NCI-H1105 (cell line): ENCODE results near the gene G6PC1.
"Not testable (repeated sequence)": the region's sequence is repeated elsewhere in the genome, so short reads cannot be mapped to it uniquely, and the experiment has no call there.

Experiments used
- DNase-seq: peaks from one replicate; lab custom pipeline; 2025; lab: John Stamatoyannopoulos, UW

Gene G6PC1

DNA sequence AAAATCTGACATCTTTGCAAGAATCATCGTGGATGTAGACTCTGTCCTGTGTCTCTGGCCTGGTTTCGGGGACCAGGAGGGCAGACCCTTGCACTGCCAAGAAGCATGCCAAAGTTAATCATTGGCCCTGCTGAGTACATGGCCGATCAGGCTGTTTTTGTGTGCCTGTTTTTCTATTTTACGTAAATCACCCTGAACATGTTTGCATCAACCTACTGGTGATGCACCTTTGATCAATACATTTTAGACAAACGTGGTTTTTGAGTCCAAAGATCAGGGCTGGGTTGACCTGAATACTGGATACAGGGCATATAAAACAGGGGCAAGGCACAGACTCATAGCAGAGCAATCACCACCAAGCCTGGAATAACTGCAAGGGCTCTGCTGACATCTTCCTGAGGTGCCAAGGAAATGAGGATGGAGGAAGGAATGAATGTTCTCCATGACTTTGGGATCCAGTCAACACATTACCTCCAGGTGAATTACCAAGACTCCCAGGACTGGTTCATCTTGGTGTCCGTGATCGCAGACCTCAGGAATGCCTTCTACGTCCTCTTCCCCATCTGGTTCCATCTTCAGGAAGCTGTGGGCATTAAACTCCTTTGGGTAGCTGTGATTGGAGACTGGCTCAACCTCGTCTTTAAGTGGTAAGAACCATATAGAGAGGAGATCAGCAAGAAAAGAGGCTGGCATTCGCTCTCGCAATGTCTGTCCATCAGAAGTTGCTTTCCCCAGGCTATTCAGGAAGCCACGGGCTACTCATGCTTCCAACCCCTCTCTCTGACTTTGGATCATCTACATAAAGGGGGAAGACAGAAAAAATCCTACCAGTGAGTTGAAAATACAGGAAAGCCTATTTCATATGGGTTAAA, at the start of gene G6PC1:
TSS of gene G6PC1 (plus strand) at position 340 of the 872 bp plus-strand sequence. CDS start at position 418, 78 bp downstream.
- no peak for DNase-seq

DNA sequence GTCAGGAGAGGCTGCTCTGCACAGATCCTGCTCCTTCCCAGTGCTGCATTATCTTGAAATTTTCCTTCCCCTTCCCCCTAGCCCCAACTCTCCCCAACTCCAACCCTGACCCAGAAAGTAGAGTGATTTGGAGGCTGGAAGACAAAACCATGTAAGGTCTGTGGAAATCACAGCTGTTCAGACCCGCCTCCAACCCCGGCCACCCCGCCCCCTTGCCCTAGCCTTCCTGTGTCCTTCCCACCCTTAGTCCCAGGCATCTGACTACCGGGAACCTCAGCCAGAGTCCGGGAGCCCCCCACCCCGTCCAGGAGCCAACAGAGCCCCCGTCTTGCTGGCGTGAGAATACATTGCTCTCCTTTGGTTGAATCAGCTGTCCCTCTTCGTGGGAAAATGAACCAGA, 49.6 kb upstream of the G6PC1 start, which contains the start of gene AOC3:
TSS of gene AOC3 (plus strand) at position 246 of the 400 bp plus-strand sequence. CDS start at position 391, 145 bp downstream.
- no peak for DNase-seq

DNA sequence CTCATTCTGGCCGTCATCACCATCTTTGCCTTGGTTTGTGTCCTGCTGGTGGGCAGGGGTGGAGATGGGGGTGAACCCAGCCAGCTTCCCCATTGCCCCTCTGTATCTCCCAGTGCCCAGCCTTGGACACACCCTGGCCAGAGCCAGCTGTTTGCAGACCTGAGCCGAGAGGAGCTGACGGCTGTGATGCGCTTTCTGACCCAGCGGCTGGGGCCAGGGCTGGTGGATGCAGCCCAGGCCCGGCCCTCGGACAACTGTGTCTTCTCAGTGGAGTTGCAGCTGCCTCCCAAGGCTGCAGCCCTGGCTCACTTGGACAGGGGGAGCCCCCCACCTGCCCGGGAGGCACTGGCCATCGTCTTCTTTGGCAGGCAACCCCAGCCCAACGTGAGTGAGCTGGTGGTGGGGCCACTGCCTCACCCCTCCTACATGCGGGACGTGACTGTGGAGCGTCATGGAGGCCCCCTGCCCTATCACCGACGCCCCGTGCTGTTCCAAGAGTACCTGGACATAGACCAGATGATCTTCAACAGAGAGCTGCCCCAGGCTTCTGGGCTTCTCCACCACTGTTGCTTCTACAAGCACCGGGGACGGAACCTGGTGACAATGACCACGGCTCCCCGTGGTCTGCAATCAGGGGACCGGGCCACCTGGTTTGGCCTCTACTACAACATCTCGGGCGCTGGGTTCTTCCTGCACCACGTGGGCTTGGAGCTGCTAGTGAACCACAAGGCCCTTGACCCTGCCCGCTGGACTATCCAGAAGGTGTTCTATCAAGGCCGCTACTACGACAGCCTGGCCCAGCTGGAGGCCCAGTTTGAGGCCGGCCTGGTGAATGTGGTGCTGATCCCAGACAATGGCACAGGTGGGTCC, 49.0 kb upstream of the G6PC1 start:
- DNase-seq: not testable (repeated sequence)

DNA sequence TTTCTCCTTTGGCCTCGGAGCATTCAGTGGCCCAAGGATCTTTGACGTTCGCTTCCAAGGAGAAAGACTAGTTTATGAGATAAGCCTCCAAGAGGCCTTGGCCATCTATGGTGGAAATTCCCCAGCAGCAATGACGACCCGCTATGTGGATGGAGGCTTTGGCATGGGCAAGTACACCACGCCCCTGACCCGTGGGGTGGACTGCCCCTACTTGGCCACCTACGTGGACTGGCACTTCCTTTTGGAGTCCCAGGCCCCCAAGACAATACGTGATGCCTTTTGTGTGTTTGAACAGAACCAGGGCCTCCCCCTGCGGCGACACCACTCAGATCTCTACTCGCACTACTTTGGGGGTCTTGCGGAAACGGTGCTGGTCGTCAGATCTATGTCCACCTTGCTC, 48.2 kb upstream of the G6PC1 start:
- DNase-seq: no peak

DNA sequence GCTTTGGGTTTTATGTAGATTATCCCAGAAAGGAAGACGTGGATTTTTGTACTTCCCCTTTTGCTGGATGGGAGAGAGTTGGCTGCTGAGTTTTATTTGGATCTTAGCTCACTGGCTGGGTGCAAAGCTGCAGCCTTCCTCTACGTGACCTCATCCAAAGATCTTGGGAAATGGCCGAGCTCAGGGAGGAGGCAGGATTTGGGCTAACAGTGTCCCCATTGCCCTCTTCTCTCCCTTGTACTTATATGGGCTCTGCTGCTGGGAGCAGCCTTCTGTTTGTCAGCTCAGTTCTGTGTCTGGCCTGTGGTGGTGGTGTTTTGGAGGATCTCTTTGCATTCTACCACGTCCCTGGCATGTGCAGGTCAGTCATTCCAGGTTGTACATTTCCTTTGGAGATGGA, 47.6 kb upstream of the G6PC1 start:
- no peak for DNase-seq

DNA sequence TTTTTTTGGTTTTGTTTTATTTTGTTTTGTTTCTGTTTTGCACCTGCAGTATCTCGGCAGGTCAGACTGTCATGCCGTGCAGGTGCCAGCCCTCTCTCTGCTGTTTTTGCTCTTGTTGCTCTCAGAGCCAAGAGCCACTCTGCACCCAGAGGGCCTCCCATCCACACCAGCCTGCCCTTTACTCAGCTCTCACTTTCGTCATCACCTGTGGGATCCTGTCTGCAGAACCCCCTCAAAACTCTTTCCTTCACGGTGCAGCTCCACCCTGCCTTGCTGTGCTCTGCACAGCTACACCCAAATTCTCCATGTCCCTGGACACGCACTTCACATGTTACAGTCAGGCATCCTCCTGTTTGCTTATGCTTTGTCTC, 47.0 kb upstream of the G6PC1 start:
- DNase-seq: no peak

DNA sequence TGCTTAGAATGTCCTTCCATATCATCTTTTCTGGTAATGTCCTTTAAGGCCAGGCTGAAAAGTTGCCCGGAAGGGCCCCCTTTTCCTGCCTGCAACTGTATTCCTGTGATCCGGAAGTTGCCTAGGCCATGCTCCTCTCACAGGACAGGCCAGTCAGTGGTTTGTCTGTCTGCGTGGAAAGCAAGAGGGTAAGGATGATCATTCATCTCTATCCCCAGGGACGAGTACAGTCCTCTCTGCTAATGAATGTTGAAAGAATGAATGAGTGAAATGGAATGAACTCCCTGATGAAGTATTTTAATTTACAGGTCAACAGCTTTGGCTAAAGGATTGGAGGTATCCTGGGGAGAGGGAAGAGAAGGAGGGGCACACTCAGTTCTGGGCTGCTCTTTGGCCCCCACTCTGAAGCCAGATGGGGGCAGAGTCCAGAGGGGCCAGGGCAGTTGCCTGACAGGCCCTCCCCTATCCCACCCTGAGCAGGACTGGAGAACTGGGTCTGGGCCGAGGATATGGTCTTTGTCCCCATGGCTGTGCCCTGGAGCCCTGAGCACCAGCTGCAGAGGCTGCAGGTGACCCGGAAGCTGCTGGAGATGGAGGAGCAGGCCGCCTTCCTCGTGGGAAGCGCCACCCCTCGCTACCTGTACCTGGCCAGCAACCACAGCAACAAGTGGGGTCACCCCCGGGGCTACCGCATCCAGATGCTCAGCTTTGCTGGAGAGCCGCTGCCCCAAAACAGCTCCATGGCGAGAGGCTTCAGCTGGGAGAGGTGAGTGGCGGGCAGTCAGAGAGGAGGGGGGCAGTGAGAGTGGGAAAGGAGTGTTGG, 46.4 kb upstream of the G6PC1 start:
- no peak for DNase-seq

DNA sequence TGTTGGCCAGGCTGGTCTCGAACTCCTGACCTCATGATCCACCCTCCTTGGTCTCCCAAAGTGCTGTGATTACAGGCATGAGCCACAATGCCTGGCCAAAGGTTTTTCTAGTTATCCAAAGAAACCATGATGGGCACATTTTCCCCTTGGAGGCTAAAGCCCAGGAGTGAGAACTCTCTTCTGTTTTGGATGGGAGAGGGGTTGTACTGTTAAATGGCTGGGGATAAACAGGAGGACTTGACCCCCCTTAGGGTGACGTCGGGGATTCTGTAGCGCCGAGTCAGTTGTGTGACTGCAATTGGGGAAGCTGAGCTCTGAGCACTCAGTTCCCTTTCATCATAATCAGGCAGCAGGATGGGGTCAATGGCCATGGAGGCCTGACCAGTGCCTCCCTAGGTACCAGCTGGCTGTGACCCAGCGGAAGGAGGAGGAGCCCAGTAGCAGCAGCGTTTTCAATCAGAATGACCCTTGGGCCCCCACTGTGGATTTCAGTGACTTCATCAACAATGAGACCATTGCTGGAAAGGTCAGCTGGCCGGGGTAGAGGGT, 45.5 kb upstream of the G6PC1 start:
- no peak for DNase-seq

DNA sequence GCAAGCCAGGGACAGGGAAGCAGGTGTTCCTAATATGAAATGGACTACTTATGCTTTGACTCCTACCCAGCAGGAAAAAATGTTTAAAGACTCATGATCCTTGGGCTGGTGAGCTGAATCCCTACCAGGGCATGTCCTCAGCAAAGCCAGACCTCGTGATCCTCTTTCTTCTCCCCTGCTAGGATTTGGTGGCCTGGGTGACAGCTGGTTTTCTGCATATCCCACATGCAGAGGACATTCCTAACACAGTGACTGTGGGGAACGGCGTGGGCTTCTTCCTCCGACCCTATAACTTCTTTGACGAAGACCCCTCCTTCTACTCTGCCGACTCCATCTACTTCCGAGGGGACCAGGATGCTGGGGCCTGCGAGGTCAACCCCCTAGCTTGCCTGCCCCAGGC, 44.5 kb upstream of the G6PC1 start:
- DNase-seq: not testable (repeated sequence)

DNA sequence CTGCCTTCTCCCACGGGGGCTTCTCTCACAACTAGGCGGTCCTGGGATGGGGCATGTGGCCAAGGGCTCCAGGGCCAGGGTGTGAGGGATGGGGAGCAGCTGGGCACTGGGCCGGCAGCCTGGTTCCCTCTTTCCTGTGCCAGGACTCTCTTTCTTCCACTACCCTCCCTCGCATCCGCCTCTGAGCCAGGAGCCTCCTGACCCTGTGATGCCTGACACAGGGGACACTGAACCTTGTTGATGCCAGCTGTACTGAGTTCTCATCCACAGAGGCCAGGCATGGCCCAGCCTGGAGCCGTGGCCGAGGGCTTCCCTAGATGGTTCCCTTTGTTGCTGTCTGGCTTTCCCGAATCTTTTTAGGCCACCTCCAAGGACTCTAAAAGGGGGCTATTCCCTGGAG, 44.1 kb upstream of the G6PC1 start:
- not testable (repeated sequence) for DNase-seq

DNA sequence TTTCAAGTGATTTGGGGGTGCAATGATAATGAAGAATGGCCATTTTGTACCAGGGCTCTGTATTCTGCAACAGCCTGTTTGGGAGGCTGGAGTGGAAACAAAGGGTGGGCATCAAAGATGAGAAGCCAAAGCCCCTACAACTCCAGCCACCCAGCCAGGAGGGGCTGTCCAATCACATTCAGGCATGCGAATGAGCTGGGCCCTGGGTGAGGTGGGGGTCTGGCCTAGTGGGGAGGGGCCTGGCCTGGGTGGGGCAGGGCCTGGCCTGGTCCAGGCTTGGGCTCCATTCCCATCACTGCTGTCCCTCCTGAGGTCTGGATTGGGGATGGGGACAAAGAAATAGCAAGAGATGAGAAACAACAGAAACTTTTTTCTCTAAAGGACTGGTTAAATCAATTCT, 43.2 kb upstream of the G6PC1 start:
- DNase-seq: no peak

DNA sequence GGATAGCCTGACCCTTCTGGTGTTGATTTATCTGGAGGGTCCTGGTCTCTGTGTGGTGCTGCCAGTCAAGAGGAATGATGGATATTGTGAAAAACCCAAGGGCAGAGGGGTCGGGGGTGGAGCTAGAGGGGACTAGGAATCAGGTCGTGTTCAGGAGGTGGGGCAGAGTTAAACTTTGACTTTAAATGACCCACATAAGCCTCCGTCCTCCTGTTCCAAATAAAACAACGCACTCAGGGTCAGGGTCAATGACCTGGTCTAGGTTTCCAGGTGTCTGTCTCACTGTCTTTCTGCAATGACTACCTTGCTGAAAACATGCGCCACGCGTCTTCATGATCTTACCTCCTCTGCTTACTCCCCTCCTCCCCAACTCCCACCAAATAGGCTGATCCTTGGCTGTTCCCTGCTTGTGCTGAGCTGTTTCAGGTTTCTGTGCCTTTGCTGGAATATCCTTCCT, 34.9 kb upstream of the G6PC1 start:
- no peak for DNase-seq

DNA sequence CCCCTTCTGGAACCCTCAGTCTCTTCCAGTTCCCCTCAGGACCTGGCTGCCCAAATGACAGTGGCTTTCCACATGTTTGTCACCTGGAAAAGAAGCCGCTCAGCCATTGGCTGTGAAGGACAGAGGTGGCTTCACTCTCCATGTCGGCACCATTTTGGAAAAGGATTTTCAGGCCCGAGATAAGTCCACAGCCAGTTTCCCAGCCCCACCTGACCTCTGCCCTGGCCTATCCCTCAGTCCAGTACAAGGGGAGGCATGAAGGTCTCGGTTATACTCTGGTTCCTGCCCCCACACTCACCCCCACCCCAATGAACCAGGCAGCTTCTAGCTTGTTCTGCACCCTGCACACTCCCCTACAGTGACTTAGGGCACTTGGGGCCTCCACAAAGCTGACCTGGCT, 34.4 kb upstream of the G6PC1 start:
- no peak for DNase-seq

DNA sequence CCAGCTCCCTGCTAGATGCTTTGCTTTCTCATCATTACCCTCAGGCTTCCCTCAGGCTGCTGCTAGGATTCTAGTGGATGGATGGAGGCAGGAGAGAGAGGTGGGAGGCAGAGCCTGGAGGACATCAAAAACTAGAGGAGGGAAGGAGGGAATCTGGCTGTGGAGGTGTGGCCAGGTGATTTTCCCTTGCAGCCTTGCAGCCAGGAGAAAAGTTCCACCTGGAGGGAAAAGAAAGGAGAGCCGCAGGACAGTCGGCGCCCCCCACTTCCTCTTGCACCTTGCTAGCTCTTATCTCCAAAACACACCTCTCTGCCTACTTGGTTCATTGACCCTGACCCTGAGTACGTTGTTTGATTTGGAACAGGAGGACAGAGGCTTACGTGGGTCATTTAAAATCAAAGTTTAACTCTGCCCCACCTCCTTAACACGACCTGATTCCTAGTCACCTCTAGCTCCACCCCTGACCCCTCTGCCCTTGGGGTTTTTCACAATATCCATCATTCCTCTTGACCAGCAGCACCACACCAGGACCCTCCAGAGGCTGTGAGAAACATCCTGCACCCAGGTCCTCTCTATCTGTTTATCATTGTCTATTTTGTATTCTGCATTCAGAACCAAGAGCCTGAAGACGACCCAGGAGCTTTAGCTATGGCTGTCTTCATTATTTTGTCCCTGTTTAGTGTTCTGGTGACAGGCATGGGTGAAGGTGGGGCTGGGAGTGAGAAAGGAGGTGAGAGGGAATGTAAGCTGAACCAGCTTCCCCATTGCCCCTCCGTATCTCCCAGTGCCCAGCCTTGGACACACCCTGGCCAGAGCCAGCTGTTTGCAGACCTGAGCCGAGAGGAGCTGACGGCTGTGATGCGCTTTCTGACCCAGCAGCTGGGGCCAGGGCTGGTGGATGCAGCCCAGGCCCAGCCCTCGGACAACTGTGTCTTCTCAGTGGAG, 33.7 kb upstream of the G6PC1 start:
- no peak for DNase-seq

DNA sequence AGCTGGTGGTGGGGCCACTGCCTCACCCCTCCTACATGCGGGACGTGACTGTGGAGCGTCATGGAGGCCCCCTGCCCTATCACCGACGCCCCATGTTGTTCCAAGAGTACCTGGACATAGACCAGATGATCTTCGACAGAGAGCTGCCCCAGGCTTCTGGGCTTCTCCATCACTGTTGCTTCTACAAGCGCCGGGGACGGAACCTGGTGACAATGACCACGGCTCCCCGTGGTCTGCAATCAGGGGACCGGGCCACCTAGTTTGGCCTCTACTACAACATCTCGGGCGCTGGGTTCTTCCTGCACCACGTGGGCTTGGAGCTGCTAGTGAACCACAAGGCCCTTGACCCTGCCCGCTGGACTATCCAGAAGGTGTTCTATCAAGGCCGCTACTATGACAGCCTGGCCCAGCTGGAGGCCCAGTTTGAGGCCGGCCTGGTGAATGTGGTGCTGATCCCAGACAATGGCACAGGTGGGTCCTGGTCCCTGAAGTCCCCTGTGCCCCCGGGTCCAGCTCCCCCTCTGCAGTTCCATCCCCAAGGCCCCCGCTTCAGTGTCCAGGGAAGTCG, 32.8 kb upstream of the G6PC1 start:
- DNase-seq: not testable (repeated sequence)

DNA sequence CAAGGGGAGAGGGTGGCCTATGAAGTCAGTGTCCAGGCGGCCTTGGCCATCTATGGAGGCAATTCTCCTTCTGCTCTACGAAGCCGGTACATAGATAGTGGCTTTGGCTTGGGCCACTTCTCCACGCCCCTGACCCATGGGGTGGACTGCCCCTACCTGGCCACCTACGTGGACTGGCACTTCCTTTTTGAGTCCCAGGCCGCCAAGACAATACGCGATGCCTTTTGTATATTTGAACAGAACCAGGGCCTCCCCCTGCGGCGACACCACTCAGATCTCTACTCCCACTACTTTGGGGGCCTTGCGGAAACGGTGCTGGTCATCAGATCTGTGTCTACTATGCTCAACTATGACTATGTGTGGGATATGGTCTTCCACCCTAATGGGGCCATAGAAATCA, 32.3 kb upstream of the G6PC1 start:
- no peak for DNase-seq

DNA sequence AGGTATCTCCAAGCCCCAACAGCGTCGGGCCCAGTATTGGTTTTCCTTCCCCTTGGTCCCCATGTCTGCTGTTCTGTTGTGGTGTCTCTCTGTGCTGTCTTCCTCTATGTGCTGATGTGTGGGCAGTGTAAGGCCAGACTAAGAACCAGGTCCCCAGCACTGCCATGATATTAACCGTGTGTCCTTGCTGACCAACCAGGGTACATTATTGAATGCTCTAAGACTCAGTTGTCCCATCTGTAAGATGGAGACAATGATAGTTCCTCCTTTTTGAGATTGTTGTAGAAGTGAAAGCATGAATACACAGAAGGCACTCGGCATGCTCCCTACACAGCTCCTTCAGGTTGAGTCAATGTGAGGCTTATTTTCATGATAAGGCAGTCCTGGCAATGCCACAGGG, 29.0 kb upstream of the G6PC1 start:
- no peak for DNase-seq

DNA sequence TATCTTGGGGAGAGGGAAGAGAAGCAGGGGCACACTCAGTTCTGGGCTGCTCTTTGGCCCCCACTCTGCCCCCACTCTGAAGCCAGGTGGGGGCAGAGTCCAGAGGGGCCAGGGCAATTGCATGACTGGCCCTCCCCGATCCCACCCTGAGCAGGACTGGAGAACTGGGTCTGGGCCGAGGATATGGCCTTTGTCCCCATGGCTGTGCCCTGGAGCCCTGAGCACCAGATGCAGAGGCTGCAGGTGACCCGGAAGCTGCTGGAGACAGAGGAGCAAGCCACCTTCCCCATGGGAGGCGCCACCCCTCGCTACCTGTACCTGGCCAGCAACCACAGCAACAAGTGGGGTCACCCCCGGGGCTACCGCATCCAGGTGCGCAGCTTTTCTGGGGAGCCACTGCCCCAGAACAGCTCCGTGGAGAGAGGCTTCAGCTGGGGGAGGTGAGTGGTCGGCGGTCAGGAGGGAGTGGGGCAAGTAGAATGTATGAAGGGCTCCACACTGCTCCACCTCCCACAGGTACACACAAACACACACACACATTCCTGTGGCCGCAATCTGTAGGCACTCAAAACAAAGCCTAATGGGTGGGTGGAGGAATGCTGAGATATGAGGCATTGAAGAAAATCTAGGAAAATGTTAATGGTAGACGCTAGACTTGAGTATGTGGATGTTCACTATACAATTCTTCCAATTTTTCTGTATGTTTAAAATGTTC, 28.2 kb upstream of the G6PC1 start:
- DNase-seq: no peak

DNA sequence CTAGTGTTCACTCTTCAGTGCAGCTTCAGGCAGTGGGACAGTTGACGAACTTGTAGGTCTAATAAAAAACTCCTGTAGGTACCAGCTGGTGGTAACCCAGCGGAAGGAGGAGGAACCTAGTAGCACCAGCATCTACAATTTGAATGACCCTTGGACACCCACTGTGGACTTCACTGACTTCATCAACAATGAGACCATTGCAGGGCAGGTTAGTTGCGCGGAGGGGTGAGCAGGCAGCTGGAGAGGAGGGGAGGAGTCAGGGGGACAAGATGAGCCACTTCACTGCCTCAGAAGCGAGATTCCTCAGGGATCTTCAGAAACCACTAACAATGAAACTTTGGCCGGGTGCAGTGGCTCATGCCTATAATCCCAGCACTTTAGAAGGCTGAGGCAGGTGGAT, 27.3 kb upstream of the G6PC1 start:
- no peak for DNase-seq
